ENCODE measurements around the gene ZNF710.

The ZNF710 gene

DNA sequence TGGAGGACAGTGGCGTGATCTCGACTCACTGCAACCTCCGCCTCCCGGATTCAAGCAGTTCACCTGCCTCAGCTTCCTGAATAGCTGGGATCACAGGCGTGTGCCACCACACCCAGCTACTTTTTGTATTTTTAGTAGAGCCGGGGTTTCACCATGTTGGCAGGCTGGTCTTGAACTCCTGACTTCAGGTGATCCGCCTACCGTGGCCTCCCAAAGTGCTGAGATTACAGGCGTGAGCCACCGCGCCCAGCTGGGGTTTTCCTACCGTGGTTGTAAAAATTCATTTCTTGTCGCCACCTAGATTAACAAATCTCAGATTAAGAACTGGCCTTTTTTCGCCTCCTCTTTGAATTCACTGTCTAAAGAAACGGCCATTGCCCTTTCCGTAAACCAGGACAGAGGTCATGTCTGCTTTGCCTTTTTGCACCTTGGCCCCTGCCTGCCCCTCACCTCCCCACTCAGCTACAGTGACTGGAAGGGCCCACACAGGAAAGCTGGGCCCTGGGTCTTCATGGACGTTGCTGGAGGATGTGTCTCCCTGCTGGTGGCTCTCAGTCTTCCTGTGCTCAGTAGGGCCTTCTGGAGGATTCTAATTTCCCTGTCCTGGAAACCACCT, 17.2 kb downstream of the ZNF710 start:
- no peak for DNase-seq (ENCODE audit: low spot score)

- no peak for DNase-seq (ENCODE audit: low spot score)
Observed at GRCh38 chr15:90019611-90020010, 18.5 kb downstream of the ZNF710 start.

- no peak for DNase-seq (ENCODE audit: low spot score)
Observed at GRCh38 chr15:90020021-90020735, 19.1 kb downstream of the ZNF710 start.

DNA sequence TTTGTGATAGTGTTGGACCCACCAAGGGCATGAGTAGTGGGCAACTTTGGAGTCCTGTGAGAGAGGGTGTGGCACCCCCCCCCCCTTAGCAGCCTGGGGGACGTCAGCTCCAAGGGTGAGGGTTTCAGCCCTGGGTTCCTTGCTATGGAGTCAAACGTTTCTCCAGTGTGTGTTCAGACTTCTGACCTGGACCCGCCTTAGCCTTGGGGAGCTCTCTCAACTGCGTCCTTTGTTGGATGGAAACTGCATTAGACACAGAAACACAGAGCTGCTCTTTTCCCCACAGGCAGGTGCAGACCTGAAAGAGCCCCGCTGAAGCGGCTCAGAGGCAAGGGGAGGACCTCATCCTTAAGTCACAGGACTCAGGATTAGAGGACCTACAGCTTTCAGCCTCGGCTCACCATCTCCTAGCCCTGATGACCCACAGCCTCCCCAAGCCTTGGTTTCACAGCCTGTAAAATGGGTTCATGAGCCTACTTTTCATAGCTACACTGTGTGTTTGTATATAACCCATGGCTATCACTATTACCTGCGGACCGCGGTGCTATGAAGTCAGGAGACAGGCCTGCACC, 19.9 kb downstream of the ZNF710 start:
- DNase-seq (ENCODE audit: low spot score), result no peak

DNA sequence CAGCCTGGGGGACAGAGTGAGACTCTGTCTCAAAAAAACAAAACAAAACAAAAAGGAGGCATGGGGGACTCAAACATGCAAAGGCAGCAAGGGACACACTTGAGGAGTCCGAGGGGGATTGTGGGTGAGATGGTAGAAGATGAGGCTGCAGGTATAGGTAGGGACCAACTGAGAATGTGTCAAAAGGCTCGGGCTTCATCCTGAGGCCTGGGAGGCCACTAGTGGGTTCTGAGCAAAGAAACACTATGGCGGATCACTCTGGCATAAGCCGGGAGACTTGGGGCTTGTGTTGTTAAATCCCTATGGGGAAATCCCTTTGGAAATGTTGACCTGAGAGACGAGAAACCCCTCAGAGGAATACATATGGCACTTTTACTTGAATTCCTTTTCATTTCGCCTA, 21.2 kb downstream of the ZNF710 start:
- DNase-seq (ENCODE audit: low spot score), result no peak

- no peak for DNase-seq (ENCODE audit: low spot score)
Observed at GRCh38 chr15:90022905-90023700, 22.0 kb downstream of the ZNF710 start.

GRCh38 chr15:90024406-90024805, 23.3 kb downstream of the ZNF710 start:
- no peak for DNase-seq (ENCODE audit: low spot score)

DNA sequence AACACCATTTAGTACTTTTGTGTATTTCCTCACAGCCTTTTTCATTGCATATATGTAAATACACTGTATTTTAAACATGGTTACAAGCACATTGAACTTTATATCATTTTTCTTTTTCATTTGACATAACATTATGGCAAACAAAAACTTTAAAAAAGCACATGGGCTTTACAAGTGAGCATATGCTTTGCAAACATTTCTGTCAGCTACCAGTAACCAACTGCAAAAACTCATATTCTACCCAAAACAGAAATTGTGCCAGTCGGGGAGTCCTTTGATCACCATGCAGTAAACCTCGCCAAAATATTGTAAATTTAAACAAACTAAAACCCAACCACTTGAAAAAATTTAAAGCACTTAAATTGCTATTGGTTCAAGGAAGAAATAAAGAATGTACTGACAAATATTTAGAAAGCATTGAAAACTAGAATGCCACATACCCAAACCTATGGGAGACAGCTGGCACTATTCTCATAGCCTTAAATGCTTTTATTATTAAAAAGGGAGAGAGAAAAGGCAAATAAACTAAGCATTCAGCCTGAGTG, 24.4 kb downstream of the ZNF710 start:
- no peak for DNase-seq (ENCODE audit: low spot score)

DNA sequence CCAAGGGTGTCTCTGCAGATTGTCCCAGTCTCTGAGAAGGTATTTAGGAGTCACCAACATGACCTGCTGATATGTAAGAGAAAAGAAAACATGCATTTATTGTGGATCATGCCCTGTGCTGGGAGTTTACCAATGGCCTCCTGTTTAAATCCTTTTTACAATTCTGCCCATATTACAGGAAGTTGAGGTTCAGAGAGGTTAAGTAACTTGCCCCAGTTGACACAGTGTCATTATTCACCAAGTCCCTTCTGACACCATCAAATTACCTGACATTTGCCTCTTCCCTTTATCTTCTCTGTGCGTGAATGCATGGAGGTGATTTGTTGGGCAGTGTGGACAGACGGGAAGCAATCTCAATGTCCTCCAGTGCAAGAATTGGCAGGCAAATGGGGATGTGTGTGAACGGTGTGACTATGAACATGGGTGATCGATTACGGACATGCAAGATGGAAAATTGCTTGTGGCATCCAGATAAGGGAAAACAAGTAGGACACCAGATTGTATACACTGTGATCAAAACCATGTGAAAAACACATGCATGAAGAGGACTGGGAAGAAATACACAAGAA, 27.3 kb downstream of the ZNF710 start:
- DNase-seq (ENCODE audit: low spot score), result no peak

DNA sequence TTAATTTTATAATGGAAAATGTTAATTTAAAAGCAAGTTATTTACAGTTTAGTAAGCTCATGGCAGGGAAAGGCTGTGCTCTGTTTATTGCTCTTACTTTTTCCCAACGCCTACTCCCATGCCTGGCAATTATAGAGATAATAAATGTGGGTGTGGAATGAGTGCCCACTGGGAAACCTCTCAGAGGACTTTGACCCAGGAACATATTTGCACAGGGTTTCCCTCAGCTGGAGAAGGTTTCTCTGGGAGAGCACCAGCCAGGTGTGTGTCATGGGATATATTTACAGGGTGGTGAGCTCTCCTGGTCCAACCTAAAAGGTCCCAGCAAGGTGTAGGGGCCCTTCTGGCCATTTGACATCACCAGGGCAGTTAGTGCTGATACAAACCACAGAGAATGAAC, 27.9 kb downstream of the ZNF710 start:
- no peak for DNase-seq (ENCODE audit: low spot score)

- no peak for DNase-seq (ENCODE audit: low spot score)
Observed at GRCh38 chr15:90030376-90030775, 29.3 kb downstream of the ZNF710 start.

DNA sequence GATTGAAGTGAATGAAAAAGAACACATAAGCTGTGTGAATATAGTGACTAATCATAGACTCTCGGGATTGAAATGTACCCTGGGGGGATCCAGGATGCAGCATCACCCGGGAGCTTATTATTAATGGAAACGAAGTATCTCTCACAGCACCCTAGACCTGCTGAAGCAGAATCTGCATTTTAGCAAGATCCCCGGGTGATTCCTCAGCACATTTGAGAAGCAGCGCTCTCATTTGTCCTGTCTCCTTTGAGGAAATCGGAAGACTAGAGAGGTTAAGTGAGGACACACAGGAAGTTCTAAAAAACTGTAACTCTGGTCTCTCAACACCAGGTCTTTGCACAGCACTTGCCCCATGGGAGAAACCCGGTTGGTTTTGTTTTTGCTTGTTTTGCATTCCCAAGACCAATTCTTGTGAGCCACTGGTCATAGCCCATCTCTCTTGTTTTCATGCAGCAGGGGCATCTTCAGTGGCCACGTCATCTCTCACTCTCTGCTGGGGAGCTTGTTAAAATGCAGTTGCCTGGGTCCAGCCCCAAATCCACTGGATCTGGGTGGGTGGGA, 30.2 kb downstream of the ZNF710 start:
- no peak for DNase-seq (ENCODE audit: low spot score)

- no peak for DNase-seq (ENCODE audit: low spot score)
Observed at GRCh38 chr15:90033006-90033405, 31.9 kb downstream of the ZNF710 start.

DNA sequence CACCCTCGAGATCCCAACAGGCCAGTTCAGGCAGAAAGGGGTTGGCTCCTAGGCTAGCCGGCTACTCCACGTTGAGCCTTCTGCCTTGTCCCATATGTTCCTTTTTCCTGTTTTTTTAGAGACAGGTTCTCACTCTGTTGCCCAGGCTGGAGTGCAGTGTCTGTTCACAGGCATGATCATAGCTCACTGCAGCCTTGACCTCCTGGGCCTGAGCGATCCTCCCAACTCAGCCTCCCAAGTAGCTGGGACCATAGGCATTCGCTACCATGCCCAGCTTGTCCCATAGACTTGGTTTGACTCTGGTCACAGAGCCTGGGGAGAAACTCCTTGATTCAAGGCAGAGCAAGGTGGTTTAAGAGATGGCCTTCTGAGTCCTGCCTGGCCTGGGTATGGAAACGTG, 32.3 kb downstream of the ZNF710 start:
- DNase-seq (ENCODE audit: low spot score), result no peak

GRCh38 chr15:90035095-90035839, 34.1 kb downstream of the ZNF710 start:
- DNase-seq (ENCODE audit: low spot score), result no peak

DNA sequence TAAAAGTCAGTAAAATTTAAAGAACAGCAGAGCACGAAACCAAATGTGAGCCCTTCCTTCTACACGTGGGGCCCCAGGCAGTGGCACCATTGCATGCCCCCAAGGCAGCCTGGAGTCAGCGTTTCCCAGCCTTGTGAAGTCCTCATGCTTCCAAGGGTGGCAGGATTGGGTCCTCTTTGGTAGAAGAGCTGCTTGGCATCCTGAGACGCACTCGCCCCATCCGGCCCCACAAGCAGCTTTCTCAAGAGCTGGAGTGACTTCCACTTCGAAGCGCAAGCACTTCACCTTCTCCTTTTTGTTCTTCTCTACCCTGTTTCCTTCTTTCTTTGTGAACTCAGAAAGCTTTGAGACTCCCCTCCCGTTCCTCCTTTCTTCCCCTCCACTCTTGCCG, 34.7 kb downstream of the ZNF710 start:
- no peak for DNase-seq (ENCODE audit: low spot score)

DNA sequence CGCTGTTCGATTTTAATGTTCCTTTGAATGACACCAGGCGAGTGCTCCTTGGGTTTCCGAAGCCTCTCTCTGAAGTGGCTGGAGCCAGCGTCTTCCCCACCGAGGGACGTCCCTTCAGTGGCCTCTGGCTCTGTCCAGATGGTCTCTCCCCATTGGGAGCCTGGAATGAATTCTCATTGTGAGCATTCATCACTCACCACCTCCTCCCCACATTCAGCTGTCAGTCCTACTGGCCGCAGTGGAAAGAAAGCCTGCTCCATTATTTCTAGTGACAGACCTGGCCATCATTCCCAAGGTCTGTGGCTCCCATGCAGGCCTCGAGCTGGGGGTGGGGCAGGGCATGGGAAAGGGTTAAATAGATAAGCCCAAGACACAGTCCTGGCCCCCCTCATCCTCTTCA, 35.2 kb downstream of the ZNF710 start:
- no peak for DNase-seq (ENCODE audit: low spot score)

DNA sequence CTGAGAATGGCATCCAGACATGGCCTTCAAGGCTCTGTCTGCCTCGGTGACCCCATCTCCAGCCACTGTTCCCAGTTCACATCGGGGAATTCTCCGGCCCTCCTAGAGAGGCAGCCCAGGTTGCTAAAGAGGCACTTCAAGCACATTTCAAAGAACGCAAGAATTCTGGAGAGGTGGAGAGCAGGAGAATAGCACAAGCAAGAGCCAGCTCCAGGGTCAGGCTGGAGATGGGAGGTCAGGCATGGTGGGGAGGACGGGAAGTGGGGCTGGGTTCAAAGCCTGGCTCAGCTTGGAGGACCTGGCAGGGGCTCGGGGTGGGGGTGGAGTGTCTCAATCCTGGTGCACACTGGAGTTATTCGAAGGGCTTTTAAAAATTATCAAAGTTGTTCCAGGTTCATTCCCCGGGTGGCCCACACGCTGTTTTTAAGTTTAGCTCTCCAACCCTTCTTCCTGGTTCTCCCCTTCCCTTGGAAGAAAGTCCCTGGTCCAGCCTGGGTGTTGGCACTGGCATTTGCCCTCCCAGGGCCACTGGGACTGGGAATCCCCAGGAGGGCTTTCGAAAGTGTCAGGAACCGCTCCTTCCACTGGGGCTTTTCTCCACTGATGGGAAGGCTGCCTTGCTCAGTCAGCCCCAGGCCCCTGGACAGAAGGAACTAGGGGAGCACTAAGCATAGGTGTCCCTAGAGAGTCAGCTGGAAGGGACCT, 35.8 kb downstream of the ZNF710 start:
- DNase-seq (ENCODE audit: low spot score), result no peak

GRCh38 chr15:90037511-90037860, 36.4 kb downstream of the ZNF710 start:
- no peak for DNase-seq (ENCODE audit: low spot score)

GRCh38 chr15:90037961-90038631, 37.0 kb downstream of the ZNF710 start:
- no peak for DNase-seq (ENCODE audit: low spot score)

All from hematopoietic multipotent progenitor cell treated with erythropoietin and hydrocortisone succinate and interleukin-3 and kit ligand, for 15 days (in vitro differentiated cells).